OCI-LY1 (cell line): ENCODE data around the gene ADM2.

Experiments
- H2AFZ ChIP-seq: fragments of 200-600 bp; sonication (generic), shearing (Covaris generic); 2 replicates; pipeline ENCODE4 v1.6.0; 2014; ENCODE audit warnings: antibody characterized with exemption, mild to moderate bottlenecking, low read length
- H3F3A ChIP-seq: fragments of 200-600 bp; sonication (generic), shearing (Covaris generic); 2 replicates; pipeline ENCODE4 v1.6.0; 2014; ENCODE audit warnings: mild to moderate bottlenecking, antibody characterized with exemption, low read length, moderate library complexity; ENCODE audit not compliant: insufficient read depth
- H3K27ac ChIP-seq: fragments of 200-600 bp; sonication (generic); 2 replicates; pipeline ENCODE4 v1.5.1; 2014; ENCODE audit warnings: low read length, mixed run types, mild to moderate bottlenecking, low read depth; ENCODE audit not compliant: poor library complexity, severe bottlenecking
- H3K27me3 ChIP-seq: fragments of 200-600 bp; sonication (generic); 2 replicates; pipeline ENCODE4 v1.6.0; 2014; ENCODE audit warnings: antibody characterized with exemption, mild to moderate bottlenecking, low read length, moderate library complexity; ENCODE audit not compliant: insufficient read depth
- H3K36me3 ChIP-seq: fragments of 200-600 bp; sonication (generic); 2 replicates; pipeline ENCODE4 v1.6.1; 2014; ENCODE audit warnings: mild to moderate bottlenecking, antibody characterized with exemption, low read length, moderate library complexity, mixed read lengths; ENCODE audit not compliant: insufficient read depth
- H3K4me1 ChIP-seq: fragments of 200-600 bp; sonication (generic); 2 replicates; pipeline ENCODE4 v1.5.1; 2014; ENCODE audit warnings: mild to moderate bottlenecking, low read length, moderate library complexity; ENCODE audit not compliant: insufficient read depth, severe bottlenecking
- H3K4me2 ChIP-seq: fragments of 200-600 bp; sonication (generic), shearing (Covaris generic); 2 replicates; pipeline ENCODE4 v1.6.1; 2014; ENCODE audit warnings: low read length
- H3K4me3 ChIP-seq: fragments of 200-600 bp; sonication (generic); 2 replicates; pipeline ENCODE4 v1.5.1; 2014; ENCODE audit warnings: low read length, low read depth, mild to moderate bottlenecking, mixed read lengths; ENCODE audit not compliant: poor library complexity, severe bottlenecking
- H3K79me2 ChIP-seq: fragments of 200-600 bp; shearing (Covaris generic); 2 replicates; pipeline ENCODE4 v1.6.1; 2016; ENCODE audit warnings: mixed run types, low read length, mixed read lengths; ENCODE audit not compliant: insufficient read depth
- H3K9ac ChIP-seq: fragments of 200-600 bp; sonication (generic), shearing (Covaris generic); 2 replicates; pipeline ENCODE4 v1.6.1; 2014; ENCODE audit warnings: mild to moderate bottlenecking, low read length, mixed read lengths
- H3K9me2 ChIP-seq: fragments of 200-600 bp; sonication (generic), shearing (Covaris generic); 2 replicates; pipeline ENCODE4 v1.6.1; 2014; ENCODE audit warnings: low read depth, mild to moderate bottlenecking, low read length, mixed read lengths
- H3K9me3 ChIP-seq: fragments of 200-600 bp; shearing (Covaris generic); 2 replicates; pipeline ENCODE4 v1.6.1; 2014; ENCODE audit warnings: low read length, mixed read lengths
- H4K20me1 ChIP-seq: fragments of 200-600 bp; sonication (generic), shearing (Covaris generic); 2 replicates; pipeline ENCODE4 v1.6.0; 2016; ENCODE audit warnings: mild to moderate bottlenecking, low read length; ENCODE audit not compliant: insufficient read depth
- CTCF ChIP-seq: fragments of 200-600 bp; sonication (generic), shearing (Covaris generic); IDR thresholded peaks from 2 replicates; pipeline ENCODE4 v1.5.1; 2017; ENCODE audit warnings: mild to moderate bottlenecking, antibody characterized with exemption, low read length, moderate library complexity, mixed read lengths
- EZH2 ChIP-seq: fragments of 200-600 bp; sonication (generic), shearing (Covaris generic); IDR thresholded peaks from 2 replicates; pipeline ENCODE4 v1.8.0; 2017; ENCODE audit warnings: borderline replicate concordance, mixed run types, mild to moderate bottlenecking, antibody characterized with exemption, low read length, moderate library complexity, mixed read lengths

The ADM2 gene

GRCh38 chr22:50505276-50505775 lies 24.0 kb downstream of the ADM2 start:
- H3F3A ChIP-seq = no peaks in the 10 kb centered on the region
- no peak overlapping the region for H3K27ac ChIP-seq
- H3K27me3 ChIP-seq = no peaks in the 10 kb centered on the region
- peaks cover 19% of the 10 kb centered on the region for H3K79me2 ChIP-seq
- no peaks in the 10 kb centered on the region for H3K9me2 ChIP-seq
- peaks cover 18% of the 10 kb centered on the region for H3K36me3 ChIP-seq
- H4K20me1 ChIP-seq = no peaks in the 10 kb centered on the region
- H3K9me3 ChIP-seq = no peaks in the 10 kb centered on the region
- no peak overlapping the region for H2AFZ ChIP-seq
- no peak overlapping the region for H3K9ac ChIP-seq
- no peak overlapping the region for H3K4me2 ChIP-seq
- no peak for TF ChIP-seq CTCF
- TF ChIP-seq EZH2 = no peak
- H3K4me3 ChIP-seq = no peak overlapping the region
- H3K4me1 ChIP-seq = peaks cover 23% of the 10 kb centered on the region

GRCh38 chr22:50505776-50506610 lies 24.6 kb downstream of the ADM2 start:
- Histone ChIP-seq H3K4me1 (peaks cover 26% of the 10 kb centered on the region), H3K9ac (peak overlapping the region; percentile 94), H4K20me1 (no peaks in the 10 kb centered on the region), H3K9me2 (no peaks in the 10 kb centered on the region), H3K4me3 (peak overlapping the region; percentile 96), H2AFZ (no peak overlapping the region), H3K4me2 (peak overlapping the region; percentile 98), H3K9me3 (no peaks in the 10 kb centered on the region), H3K79me2 (peaks cover 24% of the 10 kb centered on the region), H3K36me3 (peaks cover 22% of the 10 kb centered on the region), H3F3A (no peaks in the 10 kb centered on the region), H3K27me3 (no peaks in the 10 kb centered on the region), H3K27ac (no peak overlapping the region)
- TF ChIP-seq EZH2 (no peak), CTCF (no peak)

GRCh38 chr22:50506611-50507420 lies 25.5 kb downstream of the ADM2 start:
- Histone ChIP-seq H3K9me2 (no peaks in the 10 kb centered on the region), H3K9me3 (no peaks in the 10 kb centered on the region), H3K4me2 (peak overlapping the region; percentile 98), H3K4me1 (peaks cover 26% of the 10 kb centered on the region), H4K20me1 (no peaks in the 10 kb centered on the region), H3F3A (no peaks in the 10 kb centered on the region), H3K27me3 (no peaks in the 10 kb centered on the region), H3K9ac (peak overlapping the region; percentile 94), H2AFZ (no peak overlapping the region), H3K27ac (peak overlapping the region; percentile 52), H3K4me3 (peak overlapping the region; percentile 96), H3K79me2 (peaks cover 24% of the 10 kb centered on the region), H3K36me3 (peaks cover 25% of the 10 kb centered on the region)
- TF ChIP-seq CTCF = no peak
- TF ChIP-seq EZH2 = no peak
